Measurements from ENCODE around the gene GPR27. TPM values are rescaled to one million over a fixed set of nuclear protein-coding genes. Genes with fewer than 3 reads are reported as not detected.

Gene GPR27
- total RNA-seq, 1 donor from 2014 or later = 16.1 TPM

DNA sequence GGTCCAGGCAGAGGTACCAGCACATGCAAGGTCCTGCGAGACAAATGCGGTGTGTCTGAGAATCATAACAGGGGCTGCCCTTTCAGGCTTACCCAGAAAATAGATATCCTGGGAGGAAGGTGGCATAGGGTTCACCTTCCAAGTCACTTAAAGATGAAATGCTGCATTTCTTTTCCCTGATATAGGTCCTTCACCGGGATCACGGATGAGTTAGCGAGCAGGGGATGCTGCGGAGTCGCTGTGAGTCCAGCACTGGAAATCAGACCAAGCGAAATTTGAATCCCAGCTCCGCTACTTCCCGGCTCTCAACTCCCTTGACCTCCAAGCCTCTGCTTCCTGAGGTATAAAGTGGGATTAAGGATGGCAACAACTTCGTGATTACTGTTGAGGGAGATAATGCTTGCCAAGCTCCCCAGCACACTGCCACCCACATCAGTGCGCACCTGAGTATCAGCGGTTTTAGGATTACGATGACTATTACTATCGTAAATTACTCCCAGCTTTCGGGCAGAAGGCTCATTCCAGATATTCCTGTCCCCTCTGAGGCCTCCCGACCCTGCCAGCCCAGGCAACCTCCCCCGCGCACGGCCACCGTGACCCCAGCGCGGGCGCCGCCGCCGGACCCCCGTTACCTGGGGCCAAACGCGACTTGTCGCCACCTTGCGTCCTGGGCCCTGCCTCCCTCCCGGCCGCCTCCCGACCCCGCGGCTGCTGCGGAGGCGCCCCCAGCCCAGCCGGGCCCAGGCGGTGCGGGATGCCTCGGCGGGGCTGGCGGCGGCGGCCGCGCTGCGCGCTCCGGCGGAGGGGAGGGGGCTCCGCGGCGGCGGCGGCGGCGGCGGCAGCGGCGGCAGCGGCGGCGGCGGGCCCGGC lies 589 bp upstream of the GPR27 start:
- Mint-ChIP-seq H3K27me3 (ENCODE audit: low read depth) (peaks cover 64% of the 10 kb centered on the region), H3K4me3 (peak overlapping the region; percentile 71), H3K4me1 (peaks cover 15% of the 10 kb centered on the region), H3K36me3 (peaks cover 8% of the 10 kb centered on the region), H3K27ac (no peak overlapping the region), H3K9me3 (no peaks in the 10 kb centered on the region)
- DNase-seq (ENCODE audit: low spot score in 2 of 2, unreplicated experiment in 2 of 2) = no peak
- TF ChIP-seq, protein P1, sequence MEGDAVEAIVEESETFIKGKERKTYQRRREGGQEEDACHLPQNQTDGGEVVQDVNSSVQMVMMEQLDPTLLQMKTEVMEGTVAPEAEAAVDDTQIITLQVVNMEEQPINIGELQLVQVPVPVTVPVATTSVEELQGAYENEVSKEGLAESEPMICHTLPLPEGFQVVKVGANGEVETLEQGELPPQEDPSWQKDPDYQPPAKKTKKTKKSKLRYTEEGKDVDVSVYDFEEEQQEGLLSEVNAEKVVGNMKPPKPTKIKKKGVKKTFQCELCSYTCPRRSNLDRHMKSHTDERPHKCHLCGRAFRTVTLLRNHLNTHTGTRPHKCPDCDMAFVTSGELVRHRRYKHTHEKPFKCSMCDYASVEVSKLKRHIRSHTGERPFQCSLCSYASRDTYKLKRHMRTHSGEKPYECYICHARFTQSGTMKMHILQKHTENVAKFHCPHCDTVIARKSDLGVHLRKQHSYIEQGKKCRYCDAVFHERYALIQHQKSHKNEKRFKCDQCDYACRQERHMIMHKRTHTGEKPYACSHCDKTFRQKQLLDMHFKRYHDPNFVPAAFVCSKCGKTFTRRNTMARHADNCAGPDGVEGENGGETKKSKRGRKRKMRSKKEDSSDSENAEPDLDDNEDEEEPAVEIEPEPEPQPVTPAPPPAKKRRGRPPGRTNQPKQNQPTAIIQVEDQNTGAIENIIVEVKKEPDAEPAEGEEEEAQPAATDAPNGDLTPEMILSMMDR (IDR thresholded peaks at IDR 0.05; ENCODE audit: unreplicated experiment) = no peak

DNA sequence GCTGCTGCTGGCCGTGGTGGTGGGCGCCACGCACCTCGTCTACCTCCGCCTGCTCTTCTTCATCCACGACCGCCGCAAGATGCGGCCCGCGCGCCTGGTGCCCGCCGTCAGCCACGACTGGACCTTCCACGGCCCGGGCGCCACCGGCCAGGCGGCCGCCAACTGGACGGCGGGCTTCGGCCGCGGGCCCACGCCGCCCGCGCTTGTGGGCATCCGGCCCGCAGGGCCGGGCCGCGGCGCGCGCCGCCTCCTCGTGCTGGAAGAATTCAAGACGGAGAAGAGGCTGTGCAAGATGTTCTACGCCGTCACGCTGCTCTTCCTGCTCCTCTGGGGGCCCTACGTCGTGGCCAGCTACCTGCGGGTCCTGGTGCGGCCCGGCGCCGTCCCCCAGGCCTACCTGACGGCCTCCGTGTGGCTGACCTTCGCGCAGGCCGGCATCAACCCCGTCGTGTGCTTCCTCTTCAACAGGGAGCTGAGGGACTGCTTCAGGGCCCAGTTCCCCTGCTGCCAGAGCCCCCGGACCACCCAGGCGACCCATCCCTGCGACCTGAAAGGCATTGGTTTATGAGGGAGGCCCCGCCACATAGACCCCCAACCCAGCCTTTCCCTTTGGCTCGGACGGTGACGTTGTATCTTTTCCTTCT lies 1.1 kb downstream of the GPR27 start:
- DNase-seq (ENCODE audit: low spot score in 2 of 2, unreplicated experiment in 2 of 2) = no peak
- no peak overlapping the region for H3K27ac Mint-ChIP-seq

DNA sequence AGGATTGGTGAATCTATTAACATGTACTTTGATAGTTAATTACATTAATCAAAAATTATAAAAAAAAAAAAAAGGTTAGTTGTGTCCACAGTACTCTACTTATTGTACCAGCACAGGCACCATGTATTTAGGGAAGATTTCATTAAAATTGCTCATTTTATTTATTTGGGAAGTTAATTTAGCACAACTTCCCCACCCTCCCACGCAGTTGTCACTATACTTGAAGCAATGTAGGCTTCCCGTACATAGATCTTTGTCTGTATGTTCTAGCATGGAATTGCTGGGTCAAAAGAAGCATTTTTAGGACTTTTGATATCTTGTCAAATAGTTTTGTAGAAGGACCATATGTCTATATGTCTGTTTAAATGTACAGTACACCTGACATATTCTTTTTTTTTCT lies 4.4 kb downstream of the GPR27 start:
- Mint-ChIP-seq H3K9me3 (no peaks in the 10 kb centered on the region), H3K4me3 (no peak overlapping the region), H3K4me1 (peaks cover 9% of the 10 kb centered on the region), H3K27me3 (ENCODE audit: low read depth) (peaks cover 59% of the 10 kb centered on the region), H3K27ac (no peak overlapping the region), H3K36me3 (peaks cover 6% of the 10 kb centered on the region)
- no peak for DNase-seq (ENCODE audit: low spot score in 2 of 2, unreplicated experiment in 2 of 2)
- TF ChIP-seq, protein P1 (IDR thresholded peaks at IDR 0.05; ENCODE audit: unreplicated experiment) = no peak

More for the DNA sequence above, 1.1 kb downstream of the GPR27 start:
- TF ChIP-seq, protein P1 (IDR thresholded peaks at IDR 0.05; ENCODE audit: unreplicated experiment) = no peak
- H3K36me3 Mint-ChIP-seq = peaks cover 8% of the 10 kb centered on the region
- H3K9me3 Mint-ChIP-seq = no peaks in the 10 kb centered on the region
- H3K4me3 Mint-ChIP-seq = peak overlapping the region; percentile 69
- peaks cover 15% of the 10 kb centered on the region for H3K4me1 Mint-ChIP-seq
- H3K27me3 Mint-ChIP-seq (ENCODE audit: low read depth) = peaks cover 71% of the 10 kb centered on the region

DNA sequence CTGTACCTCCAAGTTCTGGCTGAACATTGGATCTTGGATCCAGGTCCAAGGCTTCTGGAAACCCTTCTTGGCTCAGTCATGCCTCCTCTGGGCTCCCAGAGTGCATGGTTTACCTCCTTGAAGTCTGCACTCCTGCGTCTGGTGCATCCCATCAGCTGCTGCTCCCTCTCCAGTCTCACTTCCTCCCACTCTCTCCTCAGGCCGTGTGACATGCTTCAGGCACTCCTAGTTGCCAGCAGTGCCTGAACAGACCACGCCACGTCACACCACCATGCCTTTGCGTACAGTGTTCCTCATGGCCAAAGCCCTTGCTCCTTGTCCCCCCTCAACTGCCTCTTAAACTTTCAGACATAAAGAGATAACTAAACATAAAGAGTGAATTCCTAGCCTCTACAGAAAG lies 5.7 kb downstream of the GPR27 start:
- H3K27me3 Mint-ChIP-seq (ENCODE audit: low read depth) = peaks cover 65% of the 10 kb centered on the region
- no peaks in the 10 kb centered on the region for H3K9me3 Mint-ChIP-seq
- H3K4me1 Mint-ChIP-seq = peaks cover 9% of the 10 kb centered on the region
- no peak for DNase-seq (ENCODE audit: low spot score in 2 of 2, unreplicated experiment in 2 of 2)
- H3K4me3 Mint-ChIP-seq = no peak overlapping the region
- no peak overlapping the region for H3K27ac Mint-ChIP-seq
- TF ChIP-seq, protein P1 (IDR thresholded peaks at IDR 0.05; ENCODE audit: unreplicated experiment) = no peak
- peaks cover 6% of the 10 kb centered on the region for H3K36me3 Mint-ChIP-seq

DNA sequence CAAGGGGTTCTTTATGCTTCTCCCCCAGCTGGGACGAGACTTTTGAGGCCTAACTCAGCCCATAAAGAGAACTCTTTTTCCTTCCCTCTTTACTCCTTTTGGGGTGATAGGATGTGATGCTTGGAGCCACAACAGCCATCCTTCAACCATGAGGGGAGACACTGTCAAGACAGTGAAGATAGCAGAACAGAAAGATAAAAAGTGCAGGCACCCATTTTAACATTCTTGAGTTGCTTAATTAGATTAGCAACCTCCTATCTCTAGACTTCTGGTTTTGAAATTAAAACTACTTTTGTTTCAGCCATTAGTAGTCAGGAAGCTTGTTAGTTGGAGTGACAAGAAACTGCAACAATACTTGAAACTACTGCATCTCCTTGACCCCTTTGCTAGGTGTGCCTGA lies 6.5 kb downstream of the GPR27 start:
- no peak for DNase-seq (ENCODE audit: low spot score in 2 of 2, unreplicated experiment in 2 of 2)
- Mint-ChIP-seq H3K27ac (no peak overlapping the region), H3K36me3 (peaks cover 5% of the 10 kb centered on the region), H3K4me3 (no peak overlapping the region), H3K4me1 (peaks cover 7% of the 10 kb centered on the region), H3K27me3 (ENCODE audit: low read depth) (peaks cover 60% of the 10 kb centered on the region), H3K9me3 (no peaks in the 10 kb centered on the region)
- TF ChIP-seq, protein P1 (IDR thresholded peaks at IDR 0.05; ENCODE audit: unreplicated experiment) = no peak
